HG02759 (cell line): ENCODE results near the gene MLX.
"Not testable (repeated sequence)": the region's sequence is repeated elsewhere in the genome, so short reads cannot be mapped to it uniquely, and the experiment has no call there.

Experiments used
- ATAC-seq: cut with Tn5 transposase; IDR thresholded peaks from one replicate; pipeline ENCODE4 v1.9.1; 2021; ENCODE audit warnings: mild to moderate bottlenecking, moderate library complexity; ENCODE audit not compliant: unreplicated experiment

MLX gene

DNA sequence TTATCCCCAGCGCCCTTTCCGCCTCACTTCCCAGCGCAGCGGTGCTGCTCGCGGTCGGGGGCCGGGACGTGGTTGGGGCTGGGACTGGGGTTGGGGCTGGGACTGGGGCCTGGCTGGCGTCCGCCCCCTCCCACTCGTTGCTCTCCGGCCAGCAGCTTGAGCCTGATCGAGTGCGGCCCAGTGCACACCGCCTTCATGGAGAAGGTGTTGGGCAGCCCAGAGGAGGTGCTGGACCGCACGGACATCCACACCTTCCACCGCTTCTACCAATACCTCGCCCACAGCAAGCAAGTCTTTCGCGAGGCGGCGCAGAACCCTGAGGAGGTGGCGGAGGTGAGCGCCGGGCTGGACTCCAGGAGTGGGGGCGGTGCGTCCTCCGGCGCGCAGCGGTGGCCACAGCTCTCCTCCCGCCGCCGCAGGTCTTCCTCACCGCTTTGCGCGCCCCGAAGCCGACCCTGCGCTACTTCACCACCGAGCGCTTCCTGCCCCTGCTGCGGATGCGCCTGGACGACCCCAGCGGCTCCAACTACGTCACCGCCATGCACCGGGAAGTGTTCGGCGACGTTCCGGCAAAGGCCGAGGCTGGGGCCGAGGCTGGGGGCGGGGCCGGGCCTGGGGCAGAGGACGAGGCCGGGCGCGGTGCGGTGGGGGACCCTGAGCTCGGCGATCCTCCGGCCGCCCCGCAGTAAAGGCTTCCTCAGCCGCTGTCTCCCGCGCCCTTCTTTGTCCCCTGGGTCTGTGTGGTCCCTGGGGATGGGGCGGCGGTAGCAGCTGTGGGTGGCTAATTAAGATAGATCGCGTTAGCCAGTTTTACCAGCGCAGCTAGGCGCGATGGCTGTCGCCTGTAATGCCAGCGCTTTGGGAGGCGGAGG, 12.4 kb upstream of the MLX start:
- ATAC-seq: peak; percentile 87

DNA sequence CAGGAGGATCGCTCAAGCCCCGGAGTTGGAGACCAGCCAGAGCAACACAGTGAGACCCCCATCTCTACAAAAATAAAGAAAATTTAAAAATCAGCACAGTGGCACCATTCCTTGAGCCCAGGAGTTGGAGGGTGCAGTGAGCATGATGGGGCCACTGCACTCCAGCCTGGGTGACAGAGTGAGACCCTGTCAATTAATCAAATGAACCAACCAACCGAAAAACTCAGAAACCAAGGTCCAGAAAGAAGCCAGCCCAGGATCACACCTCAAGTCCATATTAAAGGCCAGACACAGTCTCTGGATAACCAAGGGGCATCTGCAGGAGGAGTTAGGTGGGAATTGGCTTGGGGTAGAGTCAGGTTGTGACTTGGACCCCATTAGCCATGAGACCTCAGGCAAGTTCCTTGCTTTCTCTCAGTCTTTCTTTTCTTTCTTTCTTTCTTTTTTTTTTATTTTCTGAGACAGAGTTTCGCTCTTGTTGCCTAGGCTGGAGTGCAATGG, 11.7 kb upstream of the MLX start:
- ATAC-seq: peak; percentile 6

DNA sequence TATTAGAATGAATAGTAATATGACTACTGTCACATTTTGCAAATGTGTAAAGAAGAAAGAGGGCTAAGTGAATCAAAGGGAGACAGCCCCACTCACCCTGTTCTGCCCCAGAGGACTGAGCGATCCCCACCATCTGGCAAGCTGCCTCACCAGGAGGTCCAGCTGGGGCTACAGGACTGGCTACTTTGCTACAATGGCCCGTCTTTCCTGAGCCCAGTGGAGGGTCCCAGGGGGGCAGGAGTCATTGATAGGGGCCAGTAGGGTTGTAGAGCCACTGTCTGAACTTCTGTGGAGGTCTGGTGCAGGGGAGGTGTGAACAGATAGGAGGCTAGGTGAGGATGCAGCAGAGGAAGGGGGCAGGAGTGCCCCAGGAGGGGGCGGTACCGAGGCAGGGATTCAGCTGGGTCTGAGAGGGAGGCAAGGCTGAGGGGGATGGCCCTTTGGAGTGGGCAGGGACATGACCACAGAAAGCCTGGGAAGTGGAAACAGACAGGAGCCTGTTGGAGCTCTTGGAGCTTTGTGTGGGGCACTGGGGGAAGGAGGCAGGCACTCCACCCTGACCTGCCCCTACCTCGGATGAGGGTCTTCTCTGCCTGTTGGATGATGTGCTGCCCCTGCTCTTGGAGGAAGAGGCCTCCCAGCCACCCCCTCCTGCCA, 10.8 kb upstream of the MLX start:
- ATAC-seq: not testable (repeated sequence)

DNA sequence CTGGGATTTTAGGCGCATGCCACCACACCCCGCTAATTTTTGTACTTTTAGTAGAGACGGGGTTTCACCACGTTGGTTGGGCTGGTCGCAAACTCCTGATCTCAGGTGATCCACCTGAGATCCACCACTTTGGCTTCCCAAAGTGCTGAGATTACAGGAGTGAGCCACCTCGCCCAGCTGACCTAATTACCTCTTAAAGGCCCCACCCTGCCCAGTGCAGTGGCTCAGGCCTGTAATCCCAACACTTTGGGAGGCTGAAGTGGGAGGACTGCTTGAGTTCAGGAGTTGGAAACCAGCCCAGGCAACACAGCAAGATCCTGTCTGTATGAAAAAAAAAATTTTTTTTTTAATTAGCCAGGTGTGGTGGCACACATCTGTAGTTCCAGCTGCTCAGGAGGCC, 7.8 kb upstream of the MLX start:
- no peak for ATAC-seq

DNA sequence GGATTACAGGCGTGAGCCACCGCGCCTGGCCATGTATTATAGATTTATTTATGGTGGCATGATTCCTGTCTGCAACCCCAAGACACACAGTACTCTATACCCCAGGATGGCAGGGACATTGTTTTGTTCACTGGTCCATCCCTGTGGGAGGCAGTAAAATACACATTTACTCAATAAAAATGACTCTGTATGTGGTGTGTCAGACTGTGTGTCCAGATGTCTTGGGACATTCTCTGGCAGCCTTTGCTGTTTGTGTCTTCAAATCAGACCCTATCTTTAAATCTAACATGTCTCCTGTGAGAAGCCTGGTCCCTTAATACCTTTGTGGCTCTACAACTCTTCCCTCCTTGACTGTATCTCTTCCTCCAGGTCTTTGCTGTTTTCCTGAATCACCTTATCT, 6.7 kb upstream of the MLX start:
- no peak for ATAC-seq

DNA sequence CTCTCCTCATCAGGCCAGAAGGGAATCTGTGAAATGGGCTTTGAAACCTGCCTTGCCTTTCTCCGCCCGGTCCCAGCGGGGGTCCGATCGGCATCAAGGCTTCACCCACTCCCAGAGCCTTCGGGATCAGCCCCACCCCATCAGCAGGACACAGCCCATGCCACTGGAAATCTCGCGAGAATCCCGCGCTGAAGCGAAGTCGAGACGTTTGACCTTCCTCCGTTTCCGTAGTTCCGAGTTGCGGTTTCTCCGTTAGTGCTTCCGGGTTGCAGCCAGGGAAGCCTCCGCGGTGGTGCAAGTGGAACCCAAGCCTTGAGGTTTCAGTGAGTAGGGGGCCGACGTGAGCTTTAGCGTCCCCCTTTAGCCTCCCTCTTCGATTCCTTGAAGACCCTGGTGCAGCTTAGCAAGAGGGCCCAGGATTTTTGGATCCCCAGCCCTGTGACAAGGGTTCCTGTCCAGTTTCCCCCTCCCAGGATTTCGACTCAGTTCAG, 5.0 kb upstream of the MLX start, which contains the start of gene COASY:
Gene COASY, plus strand, starts transcription at position 252 of the 491 bp plus-strand sequence. CDS start 475 bp downstream, outside the sequence.
- ATAC-seq: peak; percentile 49

DNA sequence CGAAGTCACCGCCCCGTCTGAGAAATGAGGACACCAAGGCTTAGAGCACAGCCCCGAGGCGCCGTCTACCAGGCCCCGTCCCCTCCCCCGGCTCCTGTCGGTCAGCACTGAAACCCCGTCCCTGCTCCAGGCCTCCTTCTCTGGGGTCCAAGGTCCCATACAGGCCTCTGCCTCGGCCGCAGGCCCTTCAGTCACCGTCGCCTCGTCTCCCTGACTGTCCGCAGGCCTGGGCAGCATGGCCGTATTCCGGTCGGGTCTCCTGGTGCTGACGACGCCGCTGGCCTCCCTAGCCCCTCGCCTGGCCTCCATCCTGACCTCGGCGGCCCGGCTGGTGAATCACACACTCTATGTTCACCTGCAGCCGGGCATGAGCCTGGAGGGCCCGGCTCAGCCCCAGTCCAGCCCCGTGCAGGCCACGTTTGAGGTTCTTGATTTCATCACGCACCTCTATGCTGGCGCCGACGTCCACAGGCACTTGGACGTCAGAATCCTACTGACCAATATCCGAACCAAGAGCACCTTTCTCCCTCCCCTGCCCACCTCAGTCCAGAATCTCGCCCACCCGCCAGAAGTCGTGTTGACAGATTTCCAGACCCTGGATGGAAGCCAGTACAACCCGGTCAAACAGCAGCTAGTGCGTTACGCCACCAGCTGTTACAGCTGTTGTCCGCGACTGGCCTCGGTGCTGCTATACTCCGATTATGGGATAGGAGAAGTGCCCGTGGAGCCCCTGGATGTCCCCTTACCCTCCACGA, 4.3 kb upstream of the MLX start:
- peak; percentile 1 for ATAC-seq

DNA sequence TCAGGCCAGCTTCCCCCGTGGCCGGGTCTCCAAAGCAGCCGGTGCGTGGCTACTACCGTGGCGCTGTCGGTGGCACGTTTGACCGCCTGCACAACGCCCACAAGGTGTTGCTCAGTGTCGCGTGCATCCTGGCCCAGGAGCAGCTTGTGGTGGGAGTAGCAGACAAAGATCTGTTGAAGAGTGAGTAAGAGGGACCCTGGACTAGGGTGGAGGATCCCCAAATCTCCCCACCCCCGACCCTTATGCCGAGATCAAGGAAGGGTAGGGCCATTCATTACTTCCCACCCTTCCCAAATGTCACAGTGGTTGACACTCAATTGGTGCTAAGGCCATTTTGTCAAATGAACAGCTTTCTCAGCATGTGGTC, 3.8 kb upstream of the MLX start:
- no peak for ATAC-seq

GRCh38 chr17:42563543-42563942, 3.4 kb upstream of the MLX start:
- ATAC-seq: no peak

DNA sequence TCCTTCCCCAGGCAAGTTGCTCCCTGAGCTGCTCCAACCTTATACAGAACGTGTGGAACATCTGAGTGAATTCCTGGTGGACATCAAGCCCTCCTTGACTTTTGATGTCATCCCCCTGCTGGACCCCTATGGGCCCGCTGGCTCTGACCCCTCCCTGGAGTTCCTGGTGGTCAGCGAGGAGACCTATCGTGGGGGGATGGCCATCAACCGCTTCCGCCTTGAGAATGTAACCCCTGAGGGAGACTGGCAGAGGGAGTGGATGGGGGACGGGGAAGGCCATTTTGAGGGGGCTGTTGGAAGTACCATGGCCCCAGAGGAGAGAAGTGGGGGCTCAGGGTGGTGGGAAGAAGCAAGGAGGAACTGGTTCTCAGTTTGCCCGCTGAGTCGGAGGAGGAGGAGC, 3.0 kb upstream of the MLX start:
- no peak for ATAC-seq

GRCh38 chr17:42564815-42565522, 1.9 kb upstream of the MLX start:
- ATAC-seq: no peak

GRCh38 chr17:42565523-42566214, 1.2 kb upstream of the MLX start:
- no peak for ATAC-seq

GRCh38 chr17:42566215-42566882, 551 bp upstream of the MLX start:
- no peak for ATAC-seq

- no peak for ATAC-seq
Measured at GRCh38 chr17:42568341-42569111, 1.6 kb downstream of the MLX start.

DNA sequence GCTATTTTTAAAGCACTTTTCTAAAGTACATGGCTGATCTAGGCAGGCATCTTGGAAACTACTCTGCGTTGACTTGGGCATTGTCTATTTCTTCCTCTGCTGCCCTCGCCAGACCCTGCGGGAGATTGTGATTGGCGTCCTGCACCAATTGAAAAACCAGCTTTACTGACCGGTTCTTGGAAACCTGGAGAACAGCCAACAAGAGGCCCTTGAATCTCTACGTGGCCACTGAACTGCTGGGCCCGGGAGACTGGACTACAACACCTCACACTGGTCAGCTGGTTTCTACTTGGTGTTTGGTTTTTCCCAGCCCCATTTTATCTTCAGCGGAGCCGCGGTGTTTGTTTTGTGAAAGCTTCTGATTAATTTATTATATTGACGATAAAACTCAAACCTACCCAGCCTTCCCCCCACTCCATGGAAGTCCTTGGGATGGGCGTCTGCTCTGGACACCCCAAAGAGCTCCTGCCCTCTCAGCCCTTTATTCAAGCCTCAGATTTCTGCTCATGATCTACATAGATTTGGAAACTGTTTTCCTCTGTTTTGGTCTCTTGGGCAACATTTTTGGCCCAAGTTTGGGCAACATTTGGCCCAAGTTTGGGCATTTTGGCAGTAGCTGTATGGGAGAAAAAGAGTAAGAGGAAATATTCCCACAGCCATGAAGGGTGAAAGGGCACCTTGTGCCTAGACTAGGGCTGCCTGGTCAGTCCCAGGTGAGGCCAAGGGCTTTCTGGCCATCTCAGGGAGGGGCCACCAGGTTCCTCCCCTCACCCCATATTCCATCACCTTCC, 4.7 kb downstream of the MLX start:
- ATAC-seq: no peak

DNA sequence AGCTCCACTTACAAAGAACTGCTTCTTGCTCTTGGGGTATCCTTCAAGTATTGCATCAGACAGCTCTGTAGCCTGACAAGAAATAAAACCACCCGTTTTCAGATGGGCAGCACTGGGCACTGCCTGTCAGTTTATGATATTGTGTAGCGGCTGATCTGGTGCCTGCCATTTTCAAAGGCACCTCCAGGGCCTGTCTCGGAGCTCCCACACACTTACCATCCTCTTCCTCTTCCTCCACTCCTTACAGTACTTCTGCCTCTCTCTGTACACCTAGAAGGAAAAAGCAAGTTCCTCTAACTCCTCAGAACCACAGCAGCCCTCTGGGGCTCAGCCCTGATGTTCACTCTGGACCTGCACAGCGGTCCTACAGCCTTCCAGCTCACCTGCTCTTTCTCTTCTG, 6.2 kb downstream of the MLX start:
- no peak for ATAC-seq

DNA sequence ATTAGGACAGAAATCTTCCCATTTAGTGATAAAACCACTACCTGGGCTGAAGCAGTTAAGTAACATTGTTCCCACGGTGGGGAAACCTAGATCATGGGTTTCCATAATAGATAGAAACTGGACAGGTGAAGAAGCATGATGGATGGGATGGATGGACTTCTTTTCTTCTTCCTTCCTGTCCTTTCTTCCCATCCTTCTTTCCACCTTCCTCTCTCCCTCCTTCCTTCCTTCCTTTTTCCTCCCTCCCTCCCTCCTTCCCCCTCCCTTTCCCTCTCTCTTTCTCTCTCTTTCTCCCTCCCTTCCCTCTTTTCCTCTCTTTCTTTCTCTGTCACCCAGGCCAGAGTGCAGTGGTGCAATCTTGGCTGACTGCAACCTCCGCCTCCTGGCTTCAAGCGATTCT, 7.6 kb downstream of the MLX start:
- ATAC-seq: no peak

DNA sequence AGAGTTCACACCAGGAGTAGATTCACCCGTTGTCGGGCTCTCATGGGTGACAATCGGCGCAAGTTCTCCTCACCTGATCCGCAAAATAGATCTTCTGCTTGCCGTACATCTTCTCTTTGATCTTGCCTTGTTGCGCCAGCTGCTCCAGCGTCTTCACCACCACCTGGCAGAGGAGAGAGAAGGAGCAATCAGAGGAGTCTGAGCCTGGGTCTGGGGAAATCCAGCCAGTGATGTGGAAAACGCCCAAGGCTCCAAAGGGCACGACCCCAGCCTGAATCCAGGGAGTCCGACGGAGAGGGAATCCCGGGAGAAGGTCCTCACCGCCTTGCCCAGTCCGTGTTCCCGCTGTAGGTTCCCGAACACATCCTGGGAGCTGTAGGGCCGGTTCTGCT, 10.2 kb downstream of the MLX start:
- no peak for ATAC-seq
